Measurements from ENCODE around the gene NAXE. TPM values are rescaled to one million over a fixed set of nuclear protein-coding genes. Genes with fewer than 3 reads are reported as not detected.

The NAXE gene
- total RNA-seq, 1 experiment from 2014 or later: 143 TPM

- Mint-ChIP-seq H3K9me3 (ENCODE audit: low read depth, unreplicated experiment) (no peaks in the 10 kb centered on the region), H3K36me3 (ENCODE audit: insufficient read depth, unreplicated experiment) (peaks cover 46% of the 10 kb centered on the region), H3K4me3 (ENCODE audit: low read depth, unreplicated experiment) (no peak overlapping the region), H3K27me3 (ENCODE audit: unreplicated experiment) (no peaks in the 10 kb centered on the region), H3K27ac (ENCODE audit: unreplicated experiment) (no peak overlapping the region), H3K4me1 (ENCODE audit: low read depth, unreplicated experiment) (peaks cover 14% of the 10 kb centered on the region)
- intact Hi-C loops (cut with micrococcal nuclease; ENCODE audit: unreplicated experiment): no loop called here
- no peak for DNase-seq
- CTCF ChIA-PET: interaction anchor here (0.8 kb wide), 1 partner anchor 29 kb away, joined by 6 read pairs; no protein-coding TSS in a partner anchor
- no TSS peak for BruUV-seq (replicated peaks)
- no peak for TF ChIP-seq CTCF (IDR thresholded peaks at IDR 0.05; ENCODE audit: unreplicated experiment)
Measured at GRCh38 chr1:156598125-156598524, 6.5 kb downstream of the NAXE start.

- Mint-ChIP-seq H3K4me3 (ENCODE audit: low read depth, unreplicated experiment) (no peak overlapping the region), H3K9me3 (ENCODE audit: low read depth, unreplicated experiment) (no peaks in the 10 kb centered on the region), H3K27ac (ENCODE audit: unreplicated experiment) (no peak overlapping the region), H3K27me3 (ENCODE audit: unreplicated experiment) (no peaks in the 10 kb centered on the region), H3K4me1 (ENCODE audit: low read depth, unreplicated experiment) (peaks cover 14% of the 10 kb centered on the region), H3K36me3 (ENCODE audit: insufficient read depth, unreplicated experiment) (peaks cover 45% of the 10 kb centered on the region)
- CTCF ChIA-PET: no interaction called here
- BruUV-seq (replicated peaks): no TSS peak
- no peak for DNase-seq
- no peak for TF ChIP-seq CTCF (IDR thresholded peaks at IDR 0.05; ENCODE audit: unreplicated experiment)
- intact Hi-C loops (cut with micrococcal nuclease; ENCODE audit: unreplicated experiment): no loop called here
Measured at GRCh38 chr1:156598731-156599432, 7.3 kb downstream of the NAXE start.

- H3K4me1 Mint-ChIP-seq (ENCODE audit: low read depth, unreplicated experiment): peaks cover 14% of the 10 kb centered on the region
- no peak for DNase-seq
- CTCF ChIA-PET: interaction anchor here (0.6 kb wide), 1 partner anchor 8 kb away, joined by 3 read pairs; the partner anchor contains the start of gene NAXE
- TF ChIP-seq CTCF (IDR thresholded peaks at IDR 0.05; ENCODE audit: unreplicated experiment): no peak
- no peak overlapping the region for H3K27ac Mint-ChIP-seq (ENCODE audit: unreplicated experiment)
- H3K27me3 Mint-ChIP-seq (ENCODE audit: unreplicated experiment): no peaks in the 10 kb centered on the region
- no peak overlapping the region for H3K4me3 Mint-ChIP-seq (ENCODE audit: low read depth, unreplicated experiment)
- intact Hi-C loops (cut with micrococcal nuclease; ENCODE audit: unreplicated experiment): loop anchor here (2.0 kb wide), 1 partner anchor 143 kb away; no protein-coding TSS in a partner anchor
- no TSS peak for BruUV-seq (replicated peaks)
- peaks cover 43% of the 10 kb centered on the region for H3K36me3 Mint-ChIP-seq (ENCODE audit: insufficient read depth, unreplicated experiment)
- H3K9me3 Mint-ChIP-seq (ENCODE audit: low read depth, unreplicated experiment): no peaks in the 10 kb centered on the region
Measured at GRCh38 chr1:156599811-156600210, 8.2 kb downstream of the NAXE start.

- DNase-seq: no peak
- TF ChIP-seq CTCF (IDR thresholded peaks at IDR 0.05; ENCODE audit: unreplicated experiment): no peak
- Mint-ChIP-seq H3K36me3 (ENCODE audit: insufficient read depth, unreplicated experiment) (peaks cover 38% of the 10 kb centered on the region), H3K27me3 (ENCODE audit: unreplicated experiment) (no peaks in the 10 kb centered on the region), H3K4me3 (ENCODE audit: low read depth, unreplicated experiment) (peak overlapping the region; percentile 80), H3K4me1 (ENCODE audit: low read depth, unreplicated experiment) (peaks cover 8% of the 10 kb centered on the region), H3K9me3 (ENCODE audit: low read depth, unreplicated experiment) (no peaks in the 10 kb centered on the region), H3K27ac (ENCODE audit: unreplicated experiment) (peak overlapping the region; percentile 84)
- intact Hi-C loops (cut with micrococcal nuclease; ENCODE audit: unreplicated experiment): loop anchor here (2.0 kb wide), 1 partner anchor 144 kb away; no protein-coding TSS in a partner anchor
- CTCF ChIA-PET: interaction anchor here (1.1 kb wide), 1 partner anchor 14 kb away, joined by 3 read pairs; no protein-coding TSS in a partner anchor
- BruUV-seq (replicated peaks): TSS peak; percentile 67
Measured at GRCh38 chr1:156600733-156601121, 9.2 kb downstream of the NAXE start.

All from Calu3 (cell line).